Activated CD4-positive, alpha-beta T cell treated with anti-CD3 and anti-CD28 coated beads for 36 hours (primary cell): ENCODE data around the gene APOBEC3F. TPM values are rescaled to one million over a fixed set of nuclear protein-coding genes. Genes with fewer than 3 reads are reported as not detected.
A peak's percentile ranks its signal among the peaks of the same experiment; 100 is the strongest.
"Not testable (repeated sequence)": the region's sequence is repeated elsewhere in the genome, so short reads cannot be mapped to it uniquely, and the experiment has no call there.

ENCODE experiments used
- ATAC-seq: fragments of 200-7000 bp; cut with Tn5 transposase; one replicate; pipeline ENCODE4 v1.10.0; 2021; ENCODE audit warnings: mild to moderate bottlenecking, moderate library complexity
- CTCF ChIA-PET: fragments of 350-600 bp; sonication (Branson Sonifier 250); formaldehyde crosslinking; loops from one replicate; lab custom pipeline; 2021; ENCODE audit warnings: antibody characterized with exemption; lab: Charles Lee
- POLR2A ChIA-PET: fragments of 350-600 bp; sonication (Branson Sonifier 250); formaldehyde crosslinking; loops from one replicate; lab custom pipeline; 2021; ENCODE audit warnings: antibody characterized with exemption, inconsistent platforms; lab: Charles Lee
- DNase-seq: peaks from one replicate; pipeline ENCODE4 v3.0.0-alpha.2; 2020
- H3K27ac Mint-ChIP-seq: one replicate; pipeline ENCODE4 v1.8.0; 2021; ENCODE audit warnings: mixed read lengths
- H3K27me3 Mint-ChIP-seq: one replicate; pipeline ENCODE4 v1.8.0; 2021; ENCODE audit warnings: mixed read lengths
- H3K36me3 Mint-ChIP-seq: one replicate; pipeline ENCODE4 v1.8.0; 2021; ENCODE audit warnings: low read depth, mixed read lengths
- H3K4me1 Mint-ChIP-seq: one replicate; pipeline ENCODE4 v1.8.0; 2021; ENCODE audit warnings: mixed read lengths
- H3K4me3 Mint-ChIP-seq: one replicate; pipeline ENCODE4 v1.8.0; 2021; ENCODE audit warnings: mild to moderate bottlenecking, moderate library complexity, mixed read lengths
- H3K9me3 Mint-ChIP-seq: one replicate; pipeline ENCODE4 v1.8.0; 2021; ENCODE audit warnings: low read depth, mixed read lengths
- intact Hi-C, 2 experiments: fragments of 100-400 bp; cut with DNase I in 1 of 2; cut with micrococcal nuclease in 1 of 2; formaldehyde crosslinking; loops; one replicate each; pipeline versions ENCODE4 v1.14.2 to v1.15.1; 2022 to 2024; cut with DNase I, micrococcal nuclease
- total RNA-seq, 2 experiments: library from RNA; stranded (reverse); gene quantifications; one replicate each; pipeline ENCODE4 v1.2.3, GENCODE V29; 2021

Gene APOBEC3F
- 10 to 100 TPM; 19.0 to 24.5 TPM for total RNA-seq

GRCh38 chr22:39040538-39041296 lies at the start of gene APOBEC3F:
Gene APOBEC3F (plus strand): TSS chr22:39040864. CDS start chr22:39040961, 97 bp downstream.
- H3K27me3 Mint-ChIP-seq, H3K9me3 Mint-ChIP-seq: not testable (repeated sequence)
- ChIA-PET POLR2A (interaction anchor here (0.7 kb wide), 1 partner anchor 81 kb away, joined by 3 read pairs; no protein-coding TSS in a partner anchor), CTCF (interaction anchor here (0.8 kb wide), 1 partner anchor 81 kb away, joined by 4 read pairs; no protein-coding TSS in a partner anchor)
- peak within 1 kb of the TSS; percentile 86 for H3K4me3 Mint-ChIP-seq
- DNase-seq (peak; percentile 80), ATAC-seq (peak; percentile 95)
- peak within 1 kb of the TSS; percentile 85 for H3K27ac Mint-ChIP-seq
- H3K36me3 Mint-ChIP-seq = peaks cover 12% of the 10 kb centered on the region
- H3K4me1 Mint-ChIP-seq = peaks cover 22% of the 10 kb centered on the region
- intact Hi-C loops = loop anchor here in 1 of 2 experiments (2.0 to 5.0 kb wide), 2 partner anchors 20 to 37 kb away; partner anchors contain the start of genes APOBEC3D and APOBEC3G

GRCh38 chr22:38992871-38993371 lies 47.7 kb upstream of the APOBEC3F start:
- DNase-seq, H3K36me3 Mint-ChIP-seq, H3K27ac Mint-ChIP-seq, H3K4me3 Mint-ChIP-seq, H3K9me3 Mint-ChIP-seq, H3K27me3 Mint-ChIP-seq, intact Hi-C loops: not testable (repeated sequence)
- ChIA-PET CTCF (interaction anchor here (1.4 kb wide), 1 partner anchor 10 kb away, joined by 5 read pairs; no protein-coding TSS in a partner anchor), POLR2A (interaction anchor here (0.6 kb wide), 1 partner anchor 194 kb away, joined by 3 read pairs; no protein-coding TSS in a partner anchor)
- ATAC-seq = peak; percentile 57
- peaks cover 26% of the 10 kb centered on the region for H3K4me1 Mint-ChIP-seq

- peaks cover 3% of the 10 kb centered on the region for H3K27me3 Mint-ChIP-seq
- H3K9me3 Mint-ChIP-seq = peaks cover 4% of the 10 kb centered on the region
- H3K4me3 Mint-ChIP-seq = no peak overlapping the region
- no peak for DNase-seq
- ATAC-seq = no peak
- intact Hi-C loops = no loop called here
- H3K4me1 Mint-ChIP-seq = peaks cover 7% of the 10 kb centered on the region
- H3K27ac Mint-ChIP-seq = no peak overlapping the region
- POLR2A ChIA-PET = no interaction called here
- CTCF ChIA-PET = interaction anchor here (1.1 kb wide), 1 partner anchor 69 kb away, joined by 4 read pairs; no protein-coding TSS in a partner anchor
- no peaks in the 10 kb centered on the region for H3K36me3 Mint-ChIP-seq
Measured at GRCh38 chr22:38996105-38996504, 44.6 kb upstream of the APOBEC3F start.

DNA sequence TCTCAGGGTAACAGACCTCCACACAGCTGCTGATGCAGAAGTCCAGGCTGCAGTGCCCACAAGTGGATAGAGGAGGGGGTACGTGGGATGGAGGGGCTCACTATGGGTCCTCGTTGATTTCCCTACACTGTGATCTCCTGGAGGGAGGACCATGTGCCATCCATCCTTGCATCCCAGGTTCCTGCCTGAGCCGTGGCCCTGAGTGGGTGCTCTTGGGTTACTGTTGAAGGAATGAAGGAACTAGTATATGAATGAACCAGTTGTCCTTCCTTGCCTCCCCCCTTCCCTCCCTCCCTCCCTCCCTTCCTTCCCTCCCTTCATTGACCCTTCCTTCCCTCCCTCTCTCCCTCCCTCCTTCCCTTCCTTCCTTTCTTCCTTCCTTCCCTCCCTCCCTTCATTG lies 43.1 kb upstream of the APOBEC3F start:
- ATAC-seq (no peak), DNase-seq (no peak)
- peaks cover 7% of the 10 kb centered on the region for H3K4me1 Mint-ChIP-seq
- H3K27ac Mint-ChIP-seq = no peak overlapping the region
- H3K4me3 Mint-ChIP-seq = no peak overlapping the region
- CTCF ChIA-PET = interaction anchor here (1.1 kb wide), 1 partner anchor 70 kb away, joined by 4 read pairs; no protein-coding TSS in a partner anchor
- H3K36me3 Mint-ChIP-seq = no peaks in the 10 kb centered on the region
- POLR2A ChIA-PET = no interaction called here
- peaks cover 4% of the 10 kb centered on the region for H3K9me3 Mint-ChIP-seq
- intact Hi-C loops = no loop called here
- H3K27me3 Mint-ChIP-seq = peaks cover 3% of the 10 kb centered on the region

DNA sequence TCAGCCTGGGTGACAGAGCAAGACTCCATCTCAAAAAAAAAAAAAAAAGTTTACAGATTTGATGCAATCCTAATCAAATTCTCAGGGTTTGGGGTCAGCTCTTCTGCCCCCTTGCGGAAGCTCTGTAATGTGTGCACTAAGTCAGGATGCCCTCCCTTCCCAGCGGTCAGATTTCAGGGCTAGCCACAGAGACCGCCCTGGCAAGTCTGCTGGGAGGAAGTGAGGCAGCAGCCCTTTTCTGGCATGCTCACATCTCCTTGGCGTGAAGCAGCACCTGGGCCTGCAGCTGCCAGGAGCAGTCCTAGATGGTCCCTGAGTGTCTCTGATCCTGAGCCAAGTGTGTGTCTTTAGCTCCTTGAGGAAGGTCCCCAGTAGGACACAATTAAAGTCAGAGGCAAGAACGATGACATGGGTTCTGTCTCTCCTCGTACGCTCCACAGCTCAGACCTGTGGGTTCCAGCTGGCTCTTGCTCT lies 37.5 kb upstream of the APOBEC3F start:
- H3K4me3 Mint-ChIP-seq = no peak overlapping the region

GRCh38 chr22:39007177-39007576 lies 33.5 kb upstream of the APOBEC3F start:
- ChIA-PET CTCF (interaction anchor here (0.6 to 7.8 kb wide), 6 partner anchors 14 to 166 kb away, joined by 3 to 86 read pairs (median 3); partner anchors contain the start of gene CBX6), POLR2A (no interaction called here)
- Mint-ChIP-seq H3K4me1 (peaks cover 10% of the 10 kb centered on the region), H3K36me3 (no peaks in the 10 kb centered on the region), H3K9me3 (no peaks in the 10 kb centered on the region), H3K27me3 (no peaks in the 10 kb centered on the region), H3K4me3 (no peak overlapping the region), H3K27ac (no peak overlapping the region)
- intact Hi-C loops = loop anchor here (1.0 to 2.0 kb wide), 3 partner anchors 111 to 300 kb away; no protein-coding TSS in a partner anchor
- no peak for DNase-seq
- no peak for ATAC-seq

More for the DNA sequence above, 37.5 kb upstream of the APOBEC3F start:
- CTCF ChIA-PET = interaction anchor here (0.5 to 7.8 kb wide), 32 partner anchors 9 to 951 kb away, joined by 3 to 86 read pairs (median 4); partner anchors contain the start of genes CBX6 and CBX7
- peaks cover under 1% of the 10 kb centered on the region for H3K9me3 Mint-ChIP-seq
- peaks cover 6% of the 10 kb centered on the region for H3K4me1 Mint-ChIP-seq
- DNase-seq (peak; percentile 88), ATAC-seq (peak; percentile 96)
- no peak overlapping the region for H3K27ac Mint-ChIP-seq
- H3K36me3 Mint-ChIP-seq = no peaks in the 10 kb centered on the region
- intact Hi-C loops = loop anchor here (1.0 kb wide), 6 partner anchors 18 to 235 kb away; no protein-coding TSS in a partner anchor
- POLR2A ChIA-PET = interaction anchor here (0.6 kb wide), 1 partner anchor 727 kb away, joined by 4 read pairs; no protein-coding TSS in a partner anchor
- H3K27me3 Mint-ChIP-seq = no peaks in the 10 kb centered on the region

GRCh38 chr22:39008271-39008850 lies 32.3 kb upstream of the APOBEC3F start:
- ATAC-seq, H3K27ac Mint-ChIP-seq, POLR2A ChIA-PET, intact Hi-C loops, H3K27me3 Mint-ChIP-seq, DNase-seq, H3K4me3 Mint-ChIP-seq, H3K36me3 Mint-ChIP-seq, H3K9me3 Mint-ChIP-seq: not testable (repeated sequence)
- peaks cover 14% of the 10 kb centered on the region for H3K4me1 Mint-ChIP-seq
- CTCF ChIA-PET = interaction anchor here (0.7 to 7.8 kb wide), 5 partner anchors 45 to 162 kb away, joined by 3 to 86 read pairs (median 3); partner anchors contain the start of gene CBX6

GRCh38 chr22:39010946-39011345 lies 29.7 kb upstream of the APOBEC3F start:
- DNase-seq (no peak), ATAC-seq (no peak)
- no peaks in the 10 kb centered on the region for H3K27me3 Mint-ChIP-seq
- no peak overlapping the region for H3K27ac Mint-ChIP-seq
- ChIA-PET CTCF (no interaction called here), POLR2A (no interaction called here)
- intact Hi-C loops = loop anchor here (5.0 to 10.0 kb wide), 4 partner anchors 66 to 514 kb away; partner anchors contain the start of genes APOBEC3G (in 1 of the 2), ATF4 (in 1 of the 2), RPL3 (in 1 of the 2) and SUN2 (in 1 of the 2)
- H3K9me3 Mint-ChIP-seq = no peaks in the 10 kb centered on the region
- H3K4me3 Mint-ChIP-seq = no peak overlapping the region
- peaks cover 25% of the 10 kb centered on the region for H3K4me1 Mint-ChIP-seq
- H3K36me3 Mint-ChIP-seq = peaks cover 4% of the 10 kb centered on the region

DNA sequence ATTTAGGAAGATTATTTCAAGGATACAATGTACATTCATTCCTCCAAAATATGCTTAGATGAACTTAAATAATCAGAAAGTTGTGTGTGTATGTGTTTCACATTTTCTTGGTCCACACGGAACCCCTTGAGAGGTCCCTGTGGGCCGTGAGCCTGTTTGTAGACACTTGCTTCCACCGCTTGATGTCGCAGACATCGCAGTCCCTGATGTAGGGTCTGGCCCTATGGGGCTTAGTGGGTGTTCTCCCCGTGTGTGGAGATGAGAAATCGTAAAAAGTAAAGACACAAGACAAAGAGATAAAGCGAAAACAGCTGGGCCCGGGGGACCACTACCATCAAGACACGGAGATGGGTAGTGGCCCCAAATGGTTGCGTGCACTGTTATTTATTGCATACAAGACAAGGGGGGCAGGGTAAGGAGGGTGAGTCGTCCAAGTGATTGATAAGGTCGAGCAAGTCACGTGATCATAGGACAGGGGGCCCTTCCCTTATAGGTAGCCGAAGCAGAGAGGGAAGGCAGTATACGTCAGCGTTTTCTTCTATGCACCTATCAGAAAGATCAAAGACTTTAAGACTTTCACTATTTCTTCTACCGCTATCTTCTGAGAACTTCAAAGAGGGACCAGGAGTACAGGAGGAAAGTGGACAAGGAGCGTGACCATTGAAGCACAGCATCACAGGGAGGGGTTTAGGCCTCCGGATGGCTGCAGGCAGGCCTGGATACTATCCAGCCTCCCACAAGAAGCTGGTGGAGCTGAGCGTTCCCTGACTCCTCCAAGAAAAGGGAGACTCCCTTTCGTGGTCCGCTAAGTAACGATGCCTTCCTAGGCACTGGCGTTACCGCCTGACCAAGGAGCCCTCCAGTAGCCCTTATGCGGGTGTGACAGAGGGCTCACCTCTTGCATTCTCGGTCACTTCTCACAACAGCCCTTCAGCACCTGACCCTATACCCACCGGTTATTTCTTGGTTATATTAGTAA lies 27.8 kb upstream of the APOBEC3F start:
- H3K9me3 Mint-ChIP-seq = no peaks in the 10 kb centered on the region
- no peak for ATAC-seq
- CTCF ChIA-PET = interaction anchor here (0.6 kb wide), 1 partner anchor 301 kb away, joined by 3 read pairs; no protein-coding TSS in a partner anchor
- no peak for DNase-seq
- intact Hi-C loops = loop anchor here (5.0 to 10.0 kb wide), 4 partner anchors 64 to 512 kb away; partner anchors contain the start of genes APOBEC3G (in 1 of the 2), ATF4 (in 1 of the 2), RPL3 (in 1 of the 2) and SUN2 (in 1 of the 2)
- H3K27me3 Mint-ChIP-seq = no peaks in the 10 kb centered on the region
- H3K4me3 Mint-ChIP-seq = no peak overlapping the region
- peak overlapping the region; percentile 35 for H3K27ac Mint-ChIP-seq
- peaks cover 33% of the 10 kb centered on the region for H3K4me1 Mint-ChIP-seq
- POLR2A ChIA-PET = no interaction called here
- H3K36me3 Mint-ChIP-seq = peaks cover 4% of the 10 kb centered on the region

- peak; percentile 1 for ATAC-seq
- H3K4me1 Mint-ChIP-seq = peaks cover 33% of the 10 kb centered on the region
Measured at GRCh38 chr22:39013561-39013941, 27.1 kb upstream of the APOBEC3F start.

More at GRCh38 chr22:39013561-39013941, 27.1 kb upstream of the APOBEC3F start:
- POLR2A ChIA-PET, DNase-seq, H3K9me3 Mint-ChIP-seq, H3K36me3 Mint-ChIP-seq, H3K27me3 Mint-ChIP-seq: not testable (repeated sequence)
- intact Hi-C loops = loop anchor here (5.0 to 10.0 kb wide), 4 partner anchors 64 to 511 kb away; partner anchors contain the start of genes APOBEC3G (in 1 of the 2), ATF4 (in 1 of the 2), RPL3 (in 1 of the 2) and SUN2 (in 1 of the 2)
- Mint-ChIP-seq H3K4me3 (peak overlapping the region; percentile 93), H3K27ac (peak overlapping the region; percentile 95)
- CTCF ChIA-PET = interaction anchor here (0.6 kb wide), 1 partner anchor 301 kb away, joined by 3 read pairs; no protein-coding TSS in a partner anchor
